Calu3 (cell line): ENCODE measurements around the gene FTCDNL1. TPM values are rescaled to one million over a fixed set of nuclear protein-coding genes. Genes with fewer than 3 reads are reported as not detected.

Experiments
- BruUV-seq: library from RNA; stranded (reverse); fragments of 400-500 nt; replicated peaks from 2 replicates; lab custom pipeline; 2021; lab: Mats Ljungman, UMichigan
- CTCF ChIA-PET: fragments of 300-600 bp; sonication (Branson Sonifier 250); formaldehyde crosslinking; loops from one replicate; lab custom pipeline; 2022; ENCODE audit warnings: antibody characterized with exemption; lab: Charles Lee
- DNase-seq: peaks from one replicate; pipeline ENCODE4 v3.0.0; 2022
- H3K27ac Mint-ChIP-seq: one replicate; pipeline ENCODE4 v1.8.0; 2022; ENCODE audit warnings: mixed read lengths; ENCODE audit not compliant: unreplicated experiment
- H3K27me3 Mint-ChIP-seq: one replicate; pipeline ENCODE4 v1.8.0; 2022; ENCODE audit warnings: mixed read lengths; ENCODE audit not compliant: unreplicated experiment
- H3K36me3 Mint-ChIP-seq: one replicate; pipeline ENCODE4 v1.8.0; 2022; ENCODE audit warnings: mild to moderate bottlenecking, moderate library complexity, mixed read lengths; ENCODE audit not compliant: insufficient read depth, unreplicated experiment
- H3K4me1 Mint-ChIP-seq: one replicate; pipeline ENCODE4 v1.8.0; 2022; ENCODE audit warnings: mild to moderate bottlenecking, low read depth, mixed read lengths; ENCODE audit not compliant: unreplicated experiment
- H3K4me3 Mint-ChIP-seq: one replicate; pipeline ENCODE4 v1.8.0; 2022; ENCODE audit warnings: mild to moderate bottlenecking, low read depth, moderate library complexity, mixed read lengths; ENCODE audit not compliant: unreplicated experiment
- H3K9me3 Mint-ChIP-seq: one replicate; pipeline ENCODE4 v1.8.0; 2022; ENCODE audit warnings: low read depth, mixed read lengths; ENCODE audit not compliant: unreplicated experiment
- intact Hi-C: fragments of 100-400 bp; cut with micrococcal nuclease; formaldehyde crosslinking; loops from one replicate; pipeline ENCODE4 v1.10.0; 2022; ENCODE audit not compliant: unreplicated experiment
- total RNA-seq: library from RNA; stranded (reverse); gene quantifications from 2 replicates; pipeline ENCODE4 v1.2.3, GENCODE V29; 2022
- TF ChIP-seq, protein P1 (sequence below): fragments of 200-600 bp; IDR thresholded peaks from one replicate; pipeline ENCODE4 v1.8.0; 2022; ENCODE audit warnings: antibody characterized with exemption; ENCODE audit not compliant: unreplicated experiment

The FTCDNL1 gene
- total RNA-seq, 1 experiment from 2014 or later, result 1.9 TPM

DNA sequence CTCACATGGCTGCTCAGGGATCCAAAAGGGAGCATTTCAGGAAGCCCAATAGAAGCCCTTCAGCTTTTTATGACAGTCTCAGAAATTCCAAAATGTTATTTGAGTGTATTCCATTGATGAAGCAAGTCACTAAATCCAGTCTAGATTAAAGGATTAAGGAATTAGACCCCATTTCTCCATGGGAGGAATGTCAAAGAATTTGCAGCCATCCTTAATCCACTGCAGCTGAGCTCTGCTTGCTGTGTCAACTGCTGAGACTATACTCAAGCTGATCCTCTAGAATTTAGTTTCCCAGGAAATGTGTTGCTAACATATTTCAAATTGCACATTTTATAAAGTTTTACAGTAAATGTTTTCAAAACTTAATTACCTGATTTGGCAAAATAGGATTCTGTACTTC is 31.7 kb upstream of the FTCDNL1 start:
- H3K27me3 Mint-ChIP-seq, result no peaks in the 10 kb centered on the region
- no peak for DNase-seq
- H3K36me3 Mint-ChIP-seq, result no peaks in the 10 kb centered on the region
- intact Hi-C loops, result no loop called here
- peaks cover 9% of the 10 kb centered on the region for H3K9me3 Mint-ChIP-seq
- no peak overlapping the region for H3K27ac Mint-ChIP-seq
- no peak overlapping the region for H3K4me3 Mint-ChIP-seq
- CTCF ChIA-PET, result no interaction called here
- BruUV-seq, result no TSS peak
- no peaks in the 10 kb centered on the region for H3K4me1 Mint-ChIP-seq
- TF ChIP-seq, protein P1, sequence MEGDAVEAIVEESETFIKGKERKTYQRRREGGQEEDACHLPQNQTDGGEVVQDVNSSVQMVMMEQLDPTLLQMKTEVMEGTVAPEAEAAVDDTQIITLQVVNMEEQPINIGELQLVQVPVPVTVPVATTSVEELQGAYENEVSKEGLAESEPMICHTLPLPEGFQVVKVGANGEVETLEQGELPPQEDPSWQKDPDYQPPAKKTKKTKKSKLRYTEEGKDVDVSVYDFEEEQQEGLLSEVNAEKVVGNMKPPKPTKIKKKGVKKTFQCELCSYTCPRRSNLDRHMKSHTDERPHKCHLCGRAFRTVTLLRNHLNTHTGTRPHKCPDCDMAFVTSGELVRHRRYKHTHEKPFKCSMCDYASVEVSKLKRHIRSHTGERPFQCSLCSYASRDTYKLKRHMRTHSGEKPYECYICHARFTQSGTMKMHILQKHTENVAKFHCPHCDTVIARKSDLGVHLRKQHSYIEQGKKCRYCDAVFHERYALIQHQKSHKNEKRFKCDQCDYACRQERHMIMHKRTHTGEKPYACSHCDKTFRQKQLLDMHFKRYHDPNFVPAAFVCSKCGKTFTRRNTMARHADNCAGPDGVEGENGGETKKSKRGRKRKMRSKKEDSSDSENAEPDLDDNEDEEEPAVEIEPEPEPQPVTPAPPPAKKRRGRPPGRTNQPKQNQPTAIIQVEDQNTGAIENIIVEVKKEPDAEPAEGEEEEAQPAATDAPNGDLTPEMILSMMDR, result no peak

DNA sequence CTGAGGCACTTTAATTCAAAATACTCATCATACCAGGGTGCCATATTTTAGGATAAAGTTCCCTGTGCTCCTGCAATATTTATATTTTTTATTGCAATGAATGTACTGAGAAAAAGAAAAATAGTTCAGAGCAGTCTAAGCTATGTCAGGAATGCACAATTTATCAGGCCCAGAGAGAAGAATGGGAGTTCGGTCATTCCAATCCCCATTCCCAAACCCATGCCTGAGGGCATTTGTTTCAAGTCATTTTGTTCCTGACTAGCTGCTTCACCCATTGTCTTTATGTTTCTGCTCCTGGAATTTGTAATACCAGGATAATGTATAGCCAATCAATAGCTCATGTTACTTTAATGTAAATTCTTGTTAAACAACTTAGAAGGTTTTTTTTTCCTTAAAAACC is 24.4 kb upstream of the FTCDNL1 start:
- CTCF ChIA-PET, result no interaction called here
- H3K4me3 Mint-ChIP-seq, result no peak overlapping the region

DNA sequence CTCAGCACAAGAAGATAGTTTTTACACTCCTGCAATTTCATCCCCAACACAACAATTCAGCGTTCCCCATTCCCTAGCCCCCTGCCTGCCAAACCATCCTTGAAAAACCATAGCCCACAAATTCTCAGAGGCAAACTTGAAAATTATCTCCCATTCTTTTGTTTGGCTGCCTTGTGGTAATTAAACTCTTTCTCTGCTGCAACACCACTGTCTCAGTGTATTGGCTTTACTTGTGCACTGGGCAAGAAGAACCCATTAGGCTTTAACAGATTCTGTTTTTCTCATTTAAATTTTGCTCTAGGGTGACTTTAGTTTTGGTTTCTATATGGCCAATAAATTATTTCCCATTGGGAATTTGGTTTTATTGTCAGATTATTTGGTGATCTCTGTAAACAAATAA is 23.2 kb upstream of the FTCDNL1 start:
- Mint-ChIP-seq H3K36me3 (no peaks in the 10 kb centered on the region), H3K4me3 (no peak overlapping the region), H3K27me3 (no peaks in the 10 kb centered on the region), H3K27ac (no peak overlapping the region), H3K9me3 (peaks cover 9% of the 10 kb centered on the region), H3K4me1 (no peaks in the 10 kb centered on the region)
- intact Hi-C loops, result no loop called here
- no peak for DNase-seq
- TF ChIP-seq, protein P1, result no peak
- no TSS peak for BruUV-seq
- CTCF ChIA-PET, result no interaction called here

More for the DNA sequence above, 24.4 kb upstream of the FTCDNL1 start:
- Mint-ChIP-seq H3K9me3 (peaks cover 9% of the 10 kb centered on the region), H3K27ac (no peak overlapping the region), H3K4me1 (no peaks in the 10 kb centered on the region), H3K36me3 (no peaks in the 10 kb centered on the region), H3K27me3 (no peaks in the 10 kb centered on the region)
- TF ChIP-seq, protein P1, result no peak
- no peak for DNase-seq
- BruUV-seq, result no TSS peak
- intact Hi-C loops, result no loop called here

DNA sequence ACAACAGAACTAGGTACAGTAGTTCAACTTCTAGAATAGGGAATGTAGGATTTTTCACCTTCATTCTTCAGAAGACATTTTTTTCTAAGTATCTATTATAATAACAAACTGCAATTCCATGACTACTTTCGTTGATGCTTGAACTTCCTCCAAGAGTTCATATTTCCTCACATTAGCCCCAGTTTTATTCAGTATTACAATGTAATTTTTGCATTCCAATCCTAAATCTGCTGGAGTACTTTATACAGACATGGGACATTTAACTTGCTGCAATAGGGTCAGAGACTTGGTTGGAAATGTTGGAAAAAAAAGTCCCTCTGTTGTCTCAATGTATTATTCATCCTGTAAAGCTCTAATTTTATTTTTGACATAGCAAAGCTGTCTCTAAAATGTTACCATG is 19.6 kb upstream of the FTCDNL1 start:
- CTCF ChIA-PET, result no interaction called here
- TF ChIP-seq, protein P1, result no peak
- Mint-ChIP-seq H3K36me3 (no peaks in the 10 kb centered on the region), H3K27me3 (no peaks in the 10 kb centered on the region), H3K9me3 (peaks cover 9% of the 10 kb centered on the region), H3K4me3 (no peak overlapping the region), H3K27ac (no peak overlapping the region), H3K4me1 (no peaks in the 10 kb centered on the region)
- intact Hi-C loops, result no loop called here
- DNase-seq, result no peak
- no TSS peak for BruUV-seq
